ENCODE results near the gene MAPK10.

- TF ChIP-seq ZNF124 (CRISPR knock-in tag; IDR thresholded peaks at IDR 0.05) (no peak), STAT6 (CRISPR knock-in tag; IDR thresholded peaks at IDR 0.05) (no peak), CEBPB (tag; IDR thresholded peaks at IDR 0.05) (no peak), POLR2AphosphoS5 (IDR thresholded peaks at IDR 0.05; ENCODE audit: control insufficient read depth, insufficient read depth, low read depth, low read length) (no peak), CEBPG (CRISPR knock-in tag; IDR thresholded peaks at IDR 0.05) (no peak), CEBPG (tag; conservative IDR thresholded peaks at IDR 0.05 in 1 of 2, IDR thresholded peaks at IDR 0.05 in 1 of 2) (no peak), ZC3H11A (IDR thresholded peaks at IDR 0.05; ENCODE audit: low read depth, low read length) (no peak), MLX (CRISPR knock-in tag; conservative IDR thresholded peaks at IDR 0.05) (no peak), BRCA1 (IDR thresholded peaks at IDR 0.05) (no peak), BRCA1 (CRISPR knock-in tag; IDR thresholded peaks at IDR 0.05) (no peak), TEAD4 (IDR thresholded peaks at IDR 0.05; ENCODE audit: low read length) (no peak), TEAD4 (CRISPR knock-in tag; IDR thresholded peaks at IDR 0.05; ENCODE audit: borderline replicate concordance) (no peak), HNRNPUL1 (IDR thresholded peaks at IDR 0.05; ENCODE audit: low read length) (no peak), EHMT2 (IDR thresholded peaks at IDR 0.05) (no peak), ZNF354B (CRISPR knock-in tag; IDR thresholded peaks at IDR 0.05) (no peak), POLR2A (conservative IDR thresholded peaks at IDR 0.05) (no peak)
Measured at GRCh38 chr4:86181585-86181984, 178.3 kb downstream of the MAPK10 start.
